MM.1S (cell line): ENCODE measurements around the gene HPS4.
"Not testable (repeated sequence)": the region's sequence is repeated elsewhere in the genome, so short reads cannot be mapped to it uniquely, and the experiment has no call there.

Experiments
- DNase-seq: peaks from one replicate; pipeline ENCODE4 v3.0.0-alpha.2; 2015
- H2AFZ ChIP-seq: fragments of 300-600 bp; sonication (generic); 2 replicates; pipeline ENCODE4 v1.6.0; 2016; ENCODE audit warnings: antibody characterized with exemption, low read length
- H3F3A ChIP-seq: fragments of 300-600 bp; sonication (generic); 2 replicates; pipeline ENCODE4 v1.6.1; 2016; ENCODE audit warnings: mild to moderate bottlenecking, antibody characterized with exemption, low read length, moderate library complexity, mixed read lengths; ENCODE audit not compliant: insufficient read depth
- H3K27ac ChIP-seq: fragments of 300-600 bp; sonication (generic); 2 replicates; pipeline ENCODE4 v1.5.1; 2016; ENCODE audit warnings: mild to moderate bottlenecking, low read length
- H3K27me3 ChIP-seq: fragments of 300-600 bp; sonication (generic); replicated peaks from 2 replicates; pipeline ENCODE4 v1.6.0; 2016; ENCODE audit warnings: low read length; ENCODE audit not compliant: insufficient read depth
- H3K36me3 ChIP-seq: fragments of 300-600 bp; sonication (generic); replicated peaks from 2 replicates; pipeline ENCODE4 v1.6.1; 2016; ENCODE audit warnings: mild to moderate bottlenecking, low read length, mixed read lengths; ENCODE audit not compliant: insufficient read depth
- H3K4me1 ChIP-seq: fragments of 300-600 bp; sonication (generic); 2 replicates; pipeline ENCODE4 v1.6.1; 2016; ENCODE audit warnings: low read length, mixed read lengths
- H3K4me2 ChIP-seq: fragments of 300-600 bp; sonication (generic); 2 replicates; pipeline ENCODE4 v1.6.0; 2016; ENCODE audit warnings: low read depth, low read length
- H3K4me3 ChIP-seq: fragments of 300-600 bp; sonication (generic); 2 replicates; pipeline ENCODE4 v1.5.1; 2016; ENCODE audit warnings: low read length, mixed read lengths
- H3K79me2 ChIP-seq: fragments of 300-600 bp; sonication (generic); 2 replicates; pipeline ENCODE4 v1.6.1; 2016; ENCODE audit warnings: mixed run types, low read length, mixed read lengths
- H3K9ac ChIP-seq: fragments of 300-600 bp; sonication (generic); 2 replicates; pipeline ENCODE4 v1.6.1; 2016; ENCODE audit warnings: low read length, mixed read lengths
- H3K9me2 ChIP-seq: fragments of 300-600 bp; sonication (generic); replicated peaks from 2 replicates; pipeline ENCODE4 v1.6.1; 2016; ENCODE audit warnings: mild to moderate bottlenecking, low read length, mixed read lengths; ENCODE audit not compliant: insufficient read depth
- H3K9me3 ChIP-seq: fragments of 300-600 bp; sonication (generic); replicated peaks from 2 replicates; pipeline ENCODE4 v1.6.1; 2016; ENCODE audit warnings: mild to moderate bottlenecking, low read length, mixed read lengths; ENCODE audit not compliant: insufficient read depth
- H4K20me1 ChIP-seq: fragments of 300-600 bp; sonication (generic); 2 replicates; pipeline ENCODE4 v1.6.1; 2016; ENCODE audit warnings: mild to moderate bottlenecking, low read length, moderate library complexity, mixed read lengths; ENCODE audit not compliant: insufficient read depth
- CTCF ChIP-seq: fragments of 300-600 bp; sonication (generic); IDR thresholded peaks from 2 replicates; pipeline ENCODE4 v1.5.1; 2016; ENCODE audit warnings: antibody characterized with exemption, low read length, mixed read lengths
- EZH2 ChIP-seq: fragments of 300-600 bp; sonication (generic); optimal IDR thresholded peaks from 2 replicates; pipeline ENCODE3; 2017; ENCODE audit warnings: low read depth, mild to moderate bottlenecking, antibody characterized with exemption, low read length, mixed read lengths
- EZH2phosphoT487 ChIP-seq: fragments of 300-600 bp; sonication (generic); IDR thresholded peaks from 2 replicates; pipeline ENCODE4 v1.6.1; 2018; ENCODE audit warnings: antibody characterized with exemption, low read length

Gene HPS4

GRCh38 chr22:26483439-26484359 lies at the start of gene HPS4, which contains the start of gene SRRD:
Gene HPS4, minus strand, starts transcription at chr22:26483783. Its CDS starts 2,021 bp downstream, at chr22:26481762.
Gene SRRD, plus strand, starts transcription at chr22:26483877. Its CDS starts 14 bp downstream, at chr22:26483891.
- Histone ChIP-seq H3K9me3 (no peaks in the 10 kb centered on the region), H3K9me2 (no peaks in the 10 kb centered on the region), H3K79me2 (peaks cover 74% of the 10 kb centered on the region), H4K20me1 (no peaks in the 10 kb centered on the region), H3K4me1 (peaks cover 51% of the 10 kb centered on the region), H3F3A (peaks cover 22% of the 10 kb centered on the region), H3K27ac (peak within 1 kb of the TSS; percentile 79), H3K4me2 (peak within 1 kb of the TSS; percentile 95), H2AFZ (peak within 1 kb of the TSS; percentile 69), H3K36me3 (0 out of 2 replicates have a peak, but pooled peaks cover 2% of the 10 kb centered on the region), H3K27me3 (no peaks in the 10 kb centered on the region), H3K9ac (peak within 1 kb of the TSS; percentile 92), H3K4me3 (peak within 1 kb of the TSS; percentile 86)
- TF ChIP-seq EZH2phosphoT487 (no peak), CTCF (no peak), EZH2 (no peak)
- DNase-seq = peak; percentile 96

- TF ChIP-seq EZH2 = no peak
- no peak for TF ChIP-seq EZH2phosphoT487
- TF ChIP-seq CTCF = no peak
- no peak overlapping the region for H3K27ac ChIP-seq
- H3K4me1 ChIP-seq = peaks cover 30% of the 10 kb centered on the region
- peaks cover 32% of the 10 kb centered on the region for H3F3A ChIP-seq
- H3K36me3 ChIP-seq = peaks cover 39% of the 10 kb centered on the region
- no peaks in the 10 kb centered on the region for H3K27me3 ChIP-seq
- DNase-seq = no peak
- H4K20me1 ChIP-seq = no peaks in the 10 kb centered on the region
- no peaks in the 10 kb centered on the region for H3K9me2 ChIP-seq
- no peak overlapping the region for H2AFZ ChIP-seq
- H3K9me3 ChIP-seq = no peaks in the 10 kb centered on the region
- peaks cover 44% of the 10 kb centered on the region for H3K79me2 ChIP-seq
- H3K4me3 ChIP-seq = no peak overlapping the region
- H3K4me2 ChIP-seq = no peak overlapping the region
- no peak overlapping the region for H3K9ac ChIP-seq
These were observed 45.8 kb upstream of the HPS4 start for GRCh38 chr22:26529345-26529744.

DNA sequence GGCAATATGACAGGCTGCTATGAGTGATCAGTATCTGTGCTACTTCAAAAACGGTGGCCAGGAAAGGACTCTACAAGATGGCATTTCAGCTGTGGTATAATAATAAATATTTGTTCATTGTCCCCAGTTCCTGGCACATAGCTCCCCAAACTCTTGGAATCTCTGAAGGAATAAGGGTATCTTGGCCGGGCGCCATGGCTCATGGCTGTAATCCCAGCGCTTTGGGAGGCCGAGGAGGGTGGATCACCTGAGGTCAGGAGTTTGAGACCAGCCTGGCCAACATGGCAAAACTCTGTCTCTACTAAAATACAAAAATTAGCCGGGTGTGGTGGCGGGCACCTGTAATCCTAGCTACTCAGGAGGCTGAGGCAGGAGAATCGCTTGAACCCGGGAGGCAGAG lies 44.9 kb upstream of the HPS4 start:
- Histone ChIP-seq H3K79me2 (peaks cover 36% of the 10 kb centered on the region), H3F3A (peaks cover 32% of the 10 kb centered on the region), H3K4me1 (peaks cover 26% of the 10 kb centered on the region), H3K36me3 (peaks cover 39% of the 10 kb centered on the region)
- not testable (repeated sequence) for H3K4me2 ChIP-seq, DNase-seq, H3K27me3 ChIP-seq, H4K20me1 ChIP-seq, H3K27ac ChIP-seq, H3K9ac ChIP-seq, H2AFZ ChIP-seq, H3K9me3 ChIP-seq, H3K9me2 ChIP-seq, H3K4me3 ChIP-seq
